ENCODE measurements around the gene NOP53. TPM values are rescaled to one million over a fixed set of nuclear protein-coding genes. Genes with fewer than 3 reads are reported as not detected.

Gene NOP53
- total and polyA plus RNA-seq, 2 of the 13 experiments (the other 11 are each of a cell fraction or from before 2014, with no cell fraction given): 53.9 to 141 TPM

DNA sequence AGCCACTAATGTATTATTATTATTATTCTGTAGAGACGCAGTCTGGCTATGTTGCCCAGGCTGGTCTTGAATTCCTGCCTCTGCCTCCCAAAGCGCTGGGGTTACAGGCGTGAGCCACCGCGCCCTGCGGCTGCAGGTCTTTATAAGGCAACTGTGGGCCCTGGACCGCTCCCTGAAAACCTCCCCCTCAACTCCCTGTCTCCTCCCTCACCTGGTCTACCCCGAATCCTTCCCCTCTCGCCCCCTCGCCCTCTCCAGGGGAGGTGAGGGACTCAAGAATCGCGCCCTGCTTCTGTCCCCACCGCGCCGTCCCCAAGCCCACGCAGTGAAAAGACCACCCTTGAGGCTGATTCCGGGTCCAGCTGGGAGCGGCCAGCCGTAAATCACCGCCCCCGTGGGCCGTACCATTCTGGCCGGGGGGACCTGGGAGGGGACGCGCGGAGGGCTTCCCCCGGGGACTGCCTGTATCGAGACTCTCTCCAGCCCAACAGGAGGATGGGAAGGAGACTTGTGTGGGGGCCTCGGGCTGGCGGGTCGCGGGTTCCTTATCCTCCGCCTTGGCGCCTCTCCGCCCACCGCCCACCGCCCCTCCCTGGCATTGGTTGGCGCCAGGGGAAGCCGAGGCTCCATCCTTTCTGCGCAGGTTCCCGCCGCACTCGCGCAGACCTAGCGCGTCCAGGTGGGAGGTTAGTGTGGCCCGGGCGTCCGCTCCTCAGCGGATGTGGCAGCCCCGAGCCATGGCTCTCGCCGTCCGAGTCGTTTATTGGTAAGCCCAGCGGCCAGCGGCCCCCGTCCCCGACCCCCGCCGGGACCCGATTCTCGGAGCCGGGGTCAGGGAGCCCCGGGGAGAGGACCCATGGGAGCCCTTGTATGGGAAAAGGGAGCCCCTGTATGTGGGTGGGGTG, 33.0 kb downstream of the NOP53 start, which contains the start of gene SELENOW (continued):
- TF ChIP-seq, protein P1, sequence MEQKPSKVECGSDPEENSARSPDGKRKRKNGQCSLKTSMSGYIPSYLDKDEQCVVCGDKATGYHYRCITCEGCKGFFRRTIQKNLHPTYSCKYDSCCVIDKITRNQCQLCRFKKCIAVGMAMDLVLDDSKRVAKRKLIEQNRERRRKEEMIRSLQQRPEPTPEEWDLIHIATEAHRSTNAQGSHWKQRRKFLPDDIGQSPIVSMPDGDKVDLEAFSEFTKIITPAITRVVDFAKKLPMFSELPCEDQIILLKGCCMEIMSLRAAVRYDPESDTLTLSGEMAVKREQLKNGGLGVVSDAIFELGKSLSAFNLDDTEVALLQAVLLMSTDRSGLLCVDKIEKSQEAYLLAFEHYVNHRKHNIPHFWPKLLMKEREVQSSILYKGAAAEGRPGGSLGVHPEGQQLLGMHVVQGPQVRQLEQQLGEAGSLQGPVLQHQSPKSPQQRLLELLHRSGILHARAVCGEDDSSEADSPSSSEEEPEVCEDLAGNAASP (CRISPR knock-in tag; IDR thresholded peaks at IDR 0.05; ENCODE audit: borderline replicate concordance): no peak
- no peak for TF ChIP-seq MTF2 (CRISPR knock-in tag; IDR thresholded peaks at IDR 0.05; ENCODE audit: borderline replicate concordance)
- no peak for TF ChIP-seq NBN (conservative IDR thresholded peaks at IDR 0.05)
- TF ChIP-seq EHMT2 (IDR thresholded peaks at IDR 0.05; ENCODE audit: borderline replicate concordance, low read depth, low read length): no peak
- TF ChIP-seq GMEB2 (CRISPR knock-in tag; IDR thresholded peaks at IDR 0.05; ENCODE audit: low read depth): 0 out of 2 replicates have a peak, but pooled peaks have one; percentile 13
- TF ChIP-seq ZNF777 (CRISPR knock-in tag; IDR thresholded peaks at IDR 0.05): 0 out of 2 replicates have a peak, but pooled peaks have one; percentile 40
- TF ChIP-seq ZNF282 (IDR thresholded peaks at IDR 0.05; ENCODE audit: partially characterized antibody): no peak
- peak; percentile 79; the same call in 1 of the 2 replicates for TF ChIP-seq ZFP91 (CRISPR knock-in tag; IDR thresholded peaks at IDR 0.05; ENCODE audit: borderline replicate concordance)
- no peak for TF ChIP-seq ZSCAN9 (CRISPR knock-in tag; IDR thresholded peaks at IDR 0.05; ENCODE audit: borderline replicate concordance)
- TF ChIP-seq ZSCAN30 (CRISPR knock-in tag; IDR thresholded peaks at IDR 0.05): peak; percentile 50; the same call in 1 of the 2 replicates
- TF ChIP-seq MATR3 (CRISPR knock-in tag; IDR thresholded peaks at IDR 0.05): no peak
- no peak for TF ChIP-seq ZNF446 (CRISPR knock-in tag; IDR thresholded peaks at IDR 0.05)
- TF ChIP-seq GABPB1 (CRISPR knock-in tag; IDR thresholded peaks at IDR 0.05): peak; percentile 84; the same call in 1 of the 2 replicates
- TF ChIP-seq RNF2 (conservative IDR thresholded peaks at IDR 0.05; ENCODE audit: low read depth): no peak
- TF ChIP-seq RBFOX2 (IDR thresholded peaks at IDR 0.05; ENCODE audit: low read depth, low read length): peak; percentile 93
- TF ChIP-seq RARG (CRISPR knock-in tag; IDR thresholded peaks at IDR 0.05; ENCODE audit: low read depth): no peak
- peak; percentile 66 for TF ChIP-seq SP5 (CRISPR knock-in tag; IDR thresholded peaks at IDR 0.05; ENCODE audit: borderline replicate concordance, low read depth)
- TF ChIP-seq MED1 (CRISPR knock-in tag; IDR thresholded peaks at IDR 0.05): peak; percentile 59; the same call in 1 of the 2 replicates
- TF ChIP-seq SMAD1 (CRISPR knock-in tag; IDR thresholded peaks at IDR 0.05; ENCODE audit: borderline replicate concordance, low read depth): no peak; the same call in 1 of the 2 replicates
- TF ChIP-seq ZNF124 (CRISPR knock-in tag; IDR thresholded peaks at IDR 0.05): no peak; the same call in 1 of the 2 replicates
- TF ChIP-seq, protein P2, sequence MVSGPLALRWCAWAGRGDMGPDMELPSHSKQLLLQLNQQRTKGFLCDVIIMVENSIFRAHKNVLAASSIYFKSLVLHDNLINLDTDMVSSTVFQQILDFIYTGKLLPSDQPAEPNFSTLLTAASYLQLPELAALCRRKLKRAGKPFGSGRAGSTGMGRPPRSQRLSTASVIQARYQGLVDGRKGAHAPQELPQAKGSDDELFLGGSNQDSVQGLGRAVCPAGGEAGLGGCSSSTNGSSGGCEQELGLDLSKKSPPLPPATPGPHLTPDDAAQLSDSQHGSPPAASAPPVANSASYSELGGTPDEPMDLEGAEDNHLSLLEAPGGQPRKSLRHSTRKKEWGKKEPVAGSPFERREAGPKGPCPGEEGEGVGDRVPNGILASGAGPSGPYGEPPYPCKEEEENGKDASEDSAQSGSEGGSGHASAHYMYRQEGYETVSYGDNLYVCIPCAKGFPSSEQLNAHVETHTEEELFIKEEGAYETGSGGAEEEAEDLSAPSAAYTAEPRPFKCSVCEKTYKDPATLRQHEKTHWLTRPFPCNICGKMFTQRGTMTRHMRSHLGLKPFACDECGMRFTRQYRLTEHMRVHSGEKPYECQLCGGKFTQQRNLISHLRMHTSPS (CRISPR knock-in tag; IDR thresholded peaks at IDR 0.05; ENCODE audit: low read depth): 0 out of 2 replicates have a peak, but pooled peaks have one; percentile 11
- peak; percentile 49; the same call in 1 of the 2 replicates for TF ChIP-seq ZNF788 (CRISPR knock-in tag; IDR thresholded peaks at IDR 0.05; ENCODE audit: borderline replicate concordance)
- no peak; the same call in 1 of the 2 replicates for TF ChIP-seq ZBTB20 (CRISPR knock-in tag; IDR thresholded peaks at IDR 0.05; ENCODE audit: borderline replicate concordance, low read depth)
- TF ChIP-seq KDM5B (CRISPR knock-in tag; IDR thresholded peaks at IDR 0.05; ENCODE audit: borderline replicate concordance): peak; percentile 92
